GM20000 (cell line): Measurements from ENCODE around the gene CASP14.
"Not testable (repeated sequence)": the region's sequence is repeated elsewhere in the genome, so short reads cannot be mapped to it uniquely, and the experiment has no call there.

Source experiments
- DNase-seq: peaks from one replicate; pipeline ENCODE4 v3.0.0; 2012; ENCODE audit warnings: low spot score
- CTCF ChIP-seq: IDR thresholded peaks from 2 replicates; pipeline ENCODE4 v1.5.1; 2012; ENCODE audit warnings: mild to moderate bottlenecking, control low read depth; ENCODE audit errors: extremely low read depth, missing control alignments

Gene CASP14, protein sequence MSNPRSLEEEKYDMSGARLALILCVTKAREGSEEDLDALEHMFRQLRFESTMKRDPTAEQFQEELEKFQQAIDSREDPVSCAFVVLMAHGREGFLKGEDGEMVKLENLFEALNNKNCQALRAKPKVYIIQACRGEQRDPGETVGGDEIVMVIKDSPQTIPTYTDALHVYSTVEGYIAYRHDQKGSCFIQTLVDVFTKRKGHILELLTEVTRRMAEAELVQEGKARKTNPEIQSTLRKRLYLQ

GRCh38 chr19:15048885-15049541, at the start of gene CASP14:
CASP14 (plus strand) TSS chr19:15049480; CDS start chr19:15052252, 2,772 bp downstream.
- no peak for TF ChIP-seq CTCF
- no peak for DNase-seq

- TF ChIP-seq CTCF: no peak
- DNase-seq: no peak
Measured at GRCh38 chr19:15008308-15008707, 41.0 kb upstream of the CASP14 start.

- TF ChIP-seq CTCF: no peak
- DNase-seq: no peak
Measured at GRCh38 chr19:15010501-15011300, 38.6 kb upstream of the CASP14 start.

DNA sequence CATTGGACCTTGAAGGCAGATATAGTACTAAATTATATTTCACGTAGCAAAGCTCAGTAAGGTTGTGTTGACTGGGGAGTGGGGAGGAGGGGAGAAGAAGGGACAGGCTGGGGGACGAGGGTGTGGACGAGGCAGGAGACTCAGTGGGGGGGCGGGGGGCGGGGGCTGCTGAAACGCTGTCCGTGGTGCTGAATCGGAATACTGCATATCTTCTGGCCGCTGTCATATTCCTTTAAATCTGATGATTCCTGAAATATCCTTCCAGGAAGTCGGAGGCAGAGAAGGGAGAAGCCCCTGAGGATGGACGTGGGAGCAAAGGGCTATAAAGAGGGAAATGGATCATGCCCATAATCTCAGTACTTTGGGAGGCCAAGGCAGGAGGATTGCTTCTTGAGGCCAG, 34.7 kb upstream of the CASP14 start:
- no peak for DNase-seq

DNA sequence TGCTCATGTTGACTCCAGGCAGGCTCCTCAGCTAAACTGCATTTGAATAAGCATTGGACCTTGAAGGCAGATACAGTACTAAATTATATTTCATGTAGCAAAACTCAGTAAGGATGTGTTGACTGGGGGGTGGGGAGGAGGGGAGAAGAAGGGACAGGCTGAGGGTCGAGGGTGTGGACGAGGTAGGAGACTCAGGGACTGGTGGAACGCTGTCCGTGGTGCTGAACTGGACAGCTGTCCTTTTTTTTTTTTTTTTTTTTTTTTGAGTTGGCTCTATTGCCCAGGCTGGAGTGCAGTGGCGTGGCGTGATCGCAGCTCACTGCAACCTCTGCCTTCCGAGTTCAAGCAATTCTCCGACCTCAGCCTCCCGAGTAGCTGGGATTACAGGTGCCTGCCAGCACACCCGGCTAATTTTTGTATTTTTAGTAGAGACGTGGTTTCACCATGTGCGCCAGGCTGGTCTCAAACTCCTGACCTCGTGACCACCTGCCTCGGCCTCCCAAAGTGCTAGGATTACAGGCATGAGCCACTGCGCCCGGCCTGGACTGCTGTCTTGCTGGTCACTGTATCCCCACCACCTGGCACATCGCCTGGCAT, 33.2 kb upstream of the CASP14 start:
- peak; percentile 53 for DNase-seq
- no peak for TF ChIP-seq CTCF

More for the DNA sequence above, 34.7 kb upstream of the CASP14 start:
- no peak for TF ChIP-seq CTCF

GRCh38 chr19:15018836-15019235, 30.4 kb upstream of the CASP14 start:
- DNase-seq: not testable (repeated sequence)

- TF ChIP-seq CTCF: no peak
- no peak for DNase-seq
Measured at GRCh38 chr19:15021286-15022007, 27.8 kb upstream of the CASP14 start.
